K562 (cell line): Measurements from ENCODE around the gene ADAM23. TPM values are rescaled to one million over a fixed set of nuclear protein-coding genes. Genes with fewer than 3 reads are reported as not detected.

Source experiments
- ATAC-seq: fragments of 200-7000 bp; cut with Tn5 transposase; 3 replicates; pipeline ENCODE4 v1.9.1; 2020; ENCODE audit warnings: moderate library complexity
- BruUV-seq: library from RNA; stranded (reverse); fragments of 400-500 nt; replicated peaks from 2 replicates; lab custom pipeline; 2021; lab: Mats Ljungman, UMichigan
- CTCF ChIA-PET: fragments of 300-600 bp; formaldehyde crosslinking; extraction: SDS; loops from one replicate; lab custom pipeline; 2021; ENCODE audit warnings: low intra/inter-chr PET ratio; lab: Yijun Ruan, JAX
- POLR2A ChIA-PET: fragments of 300-600, 350-650 bp; sonication (Branson Sonifier 250); formaldehyde crosslinking; extraction: SDS; loops from one replicate; lab custom pipeline; 2021; ENCODE audit warnings: antibody characterized with exemption, inconsistent platforms; lab: Yijun Ruan, JAX
- DNase-seq, 4 experiments: peaks; one replicate each; pipeline versions ENCODE4 v3.0.0 to v3.0.0-alpha.2; 2011 to 2018; ENCODE audit warnings: low spot score in 3 of 4, mixed read lengths in 3 of 4; ENCODE audit errors: extremely low read depth in 1 of 4
- FAIRE-seq: peaks from 2 replicates; lab custom pipeline; 2011; peaks lifted over from hg19 to GRCh38; lab: Jason Lieb, UNC
- H2AFZ ChIP-seq: 2 replicates; pipeline ENCODE4 v1.6.0; 2011; ENCODE audit warnings: low read depth, low read length, control low read depth, inconsistent platforms
- H3K27ac ChIP-seq: fragments of 200-600 bp; 3 replicates; pipeline ENCODE4 v1.8.0; 2011; ENCODE audit warnings: low read depth, mild to moderate bottlenecking, control low read depth, inconsistent platforms, low read length, moderate library complexity, mixed read lengths; ENCODE audit errors: extremely low read depth
- H3K27me3 ChIP-seq, 2 experiments: fragments of 300-600 bp in 1 of 2; 2 replicates in 1 of 2; 3 replicates in 1 of 2; pipeline versions ENCODE4 v1.6.0 to v1.8.0; 2011; ENCODE audit warnings: inconsistent platforms in 2 of 2, low read length in 2 of 2, mild to moderate bottlenecking in 1 of 2, mixed read lengths in 1 of 2, moderate library complexity in 1 of 2; ENCODE audit not compliant: control insufficient read depth in 2 of 2, insufficient read depth in 2 of 2
- H3K36me3 ChIP-seq: fragments of 300-600 bp; 3 replicates; pipeline ENCODE4 v1.8.0; 2011; ENCODE audit warnings: mild to moderate bottlenecking, low read length, inconsistent platforms; ENCODE audit not compliant: control insufficient read depth, insufficient read depth
- H3K4me1 ChIP-seq, 2 experiments: fragments of 200-600 bp in 1 of 2; replicated peaks in 1 of 2; 2 replicates in 1 of 2; 3 replicates in 1 of 2; pipeline versions ENCODE4 v1.5.1 to v1.8.0; 2011; ENCODE audit warnings: inconsistent platforms in 2 of 2, low read length in 2 of 2, mild to moderate bottlenecking in 1 of 2, mixed read lengths in 1 of 2, moderate library complexity in 1 of 2; ENCODE audit not compliant: control insufficient read depth in 2 of 2, insufficient read depth in 2 of 2
- H3K4me2 ChIP-seq: 2 replicates; pipeline ENCODE4 v1.6.1; 2011; ENCODE audit warnings: low read length, control low read depth, inconsistent platforms, mixed read lengths; ENCODE audit not compliant: insufficient read depth
- H3K4me3 ChIP-seq: fragments of 200-600 bp; sonication (generic), shearing (Covaris generic); 2 replicates; pipeline ENCODE4 v1.5.1; 2016; ENCODE audit warnings: control low read depth, inconsistent platforms
- H3K79me2 ChIP-seq: fragments of 200-600 bp; 3 replicates; pipeline ENCODE4 v1.8.0; 2011; ENCODE audit warnings: low read length, inconsistent platforms; ENCODE audit not compliant: control insufficient read depth, insufficient read depth
- H3K9ac ChIP-seq, 2 experiments: 2 replicates each; pipeline versions ENCODE4 v1.6.0 to v1.6.1; 2011; ENCODE audit warnings: low read depth in 2 of 2, low read length in 2 of 2, control low read depth in 1 of 2, inconsistent platforms in 1 of 2, mild to moderate bottlenecking in 1 of 2, mixed read lengths in 1 of 2; ENCODE audit not compliant: insufficient read depth in 1 of 2
- H3K9me1 ChIP-seq: one replicate; pipeline ENCODE4 v1.6.0; 2011; ENCODE audit warnings: inconsistent platforms, mild to moderate bottlenecking, low read length, moderate library complexity; ENCODE audit not compliant: control insufficient read depth, insufficient read depth
- H3K9me3 ChIP-seq: replicated peaks from 2 replicates; pipeline ENCODE4 v1.5.1; 2011; ENCODE audit warnings: low read depth, low read length, inconsistent platforms; ENCODE audit not compliant: control insufficient read depth, insufficient read depth
- H4K20me1 ChIP-seq: replicated peaks from 2 replicates; pipeline ENCODE4 v1.6.1; 2011; ENCODE audit warnings: low read length, inconsistent platforms, mixed read lengths; ENCODE audit not compliant: control insufficient read depth, insufficient read depth
- CCNT2 ChIP-seq: IDR thresholded peaks from 2 replicates; pipeline ENCODE4 v1.6.1; 2011; ENCODE audit warnings: borderline replicate concordance, low read depth, mild to moderate bottlenecking, moderate library complexity, mixed read lengths, low read length; ENCODE audit not compliant: insufficient read length; ENCODE audit errors: extremely low read depth
- PCBP2 ChIP-seq: fragments of 200-400 bp; formaldehyde crosslinking; IDR thresholded peaks from 2 replicates; pipeline ENCODE4 v1.6.1; 2018; ENCODE audit warnings: low read length, low read depth, mild to moderate bottlenecking, moderate library complexity; ENCODE audit not compliant: poor library complexity, severe bottlenecking
- PHTF2 ChIP-seq: fragments of 250-450 bp; sonication (Bioruptor Pico); IDR thresholded peaks from 2 replicates; pipeline ENCODE4 v1.5.0; 2021; ENCODE audit warnings: mild to moderate bottlenecking
- PURB ChIP-seq: sonication (generic); formaldehyde crosslinking; IDR thresholded peaks from 2 replicates; pipeline ENCODE4 v1.9.0; 2021; ENCODE audit warnings: low read depth, mild to moderate bottlenecking, missing genetic modification reagents
- ZNF143 ChIP-seq: sonication (generic); formaldehyde crosslinking; IDR thresholded peaks from 2 replicates; pipeline ENCODE4 v1.9.0; 2022; ENCODE audit warnings: mild to moderate bottlenecking, missing genetic modification reagents
- WGBS: fragments of 100-300 bp; shearing (Covaris generic); methylation state at CpG from one replicate; pipeline ENCODE4 v1.1.6; 2016; ENCODE audit warnings: low coverage, mixed read lengths; ENCODE audit not compliant: insufficient coverage; ENCODE audit errors: missing lambda C conversion rate; 5-methylcytosine and 5-hydroxymethylcytosine counted together
- in situ Hi-C: fragments of 300-500 bp; cut with MboI; formaldehyde crosslinking; loops from 4 replicates; pipeline ENCODE4 v1.15.0; 2018; ENCODE audit warnings: inconsistent platforms, mixed read lengths
- intact Hi-C: fragments of 100-400 bp; cut with micrococcal nuclease; formaldehyde crosslinking; loops from 2 replicates; pipeline ENCODE4 v1.14.2; 2022
- polyA plus RNA-seq, 8 experiments: library from polyadenylated mRNA; depleted of rRNA in 4 of 8; stranded (reverse) in 5 of 8; unstranded in 3 of 8; fragments of >200 nt; fragmentation: Nextera tagmentation in 2 of 8; fragmentation: Illumina TruSeq in 1 of 8; extraction: Ambion mirVana in 2 of 8; extraction: Trizol in 1 of 8; gene quantifications; 2 replicates each; pipeline versions ENCODE4 v1.2.1 to v1.2.3, GENCODE V29; 2011 to 2014; ENCODE audit warnings: inconsistent platforms in 1 of 8, missing spikeins in 1 of 8
- total RNA-seq, 7 experiments: library from RNA; depleted of rRNA in 6 of 7; stranded (reverse); fragments of >200 nt in 6 of 7; fragmentation: Illumina TruSeq in 2 of 7; extraction: Trizol in 2 of 7; gene quantifications; 2 replicates each; pipeline versions ENCODE4 v1.2.1 to v1.2.3, GENCODE V29; 2011 to 2021; ENCODE audit warnings: low replicate concordance in 1 of 7
- TF ChIP-seq, protein P1 (sequence below): fragments of 450-650 bp; formaldehyde crosslinking; IDR thresholded peaks from 2 replicates; pipeline ENCODE4 v1.4.0; 2022; ENCODE audit warnings: mild to moderate bottlenecking, moderate library complexity

The ADAM23 gene
- total and polyA plus RNA-seq, 9 of the 15 experiments (the other 6 are each of a cell fraction or from before 2014, with no cell fraction given), result 0.02 TPM; not detected in 8

GRCh38 chr2:206396211-206396610 lies 47.1 kb upstream of the ADAM23 start:
- no peak for FAIRE-seq
- no peaks in the 10 kb centered on the region for H3K79me2 ChIP-seq
- TF ChIP-seq PHTF2 (CRISPR knock-in tag), result no peak
- TF ChIP-seq PURB (CRISPR knock-in tag), result no peak
- TF ChIP-seq ZNF143 (CRISPR knock-in tag), result no peak
- TF ChIP-seq, protein P1, sequence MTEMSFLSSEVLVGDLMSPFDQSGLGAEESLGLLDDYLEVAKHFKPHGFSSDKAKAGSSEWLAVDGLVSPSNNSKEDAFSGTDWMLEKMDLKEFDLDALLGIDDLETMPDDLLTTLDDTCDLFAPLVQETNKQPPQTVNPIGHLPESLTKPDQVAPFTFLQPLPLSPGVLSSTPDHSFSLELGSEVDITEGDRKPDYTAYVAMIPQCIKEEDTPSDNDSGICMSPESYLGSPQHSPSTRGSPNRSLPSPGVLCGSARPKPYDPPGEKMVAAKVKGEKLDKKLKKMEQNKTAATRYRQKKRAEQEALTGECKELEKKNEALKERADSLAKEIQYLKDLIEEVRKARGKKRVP (CRISPR knock-in tag), result no peak
- no peak for TF ChIP-seq CCNT2
- TF ChIP-seq PCBP2, result no peak
- TF ChIP-seq, all 486 proteins: peak for 0
- no peak overlapping the region for H3K4me2 ChIP-seq
- H3K4me1 ChIP-seq, result no peaks in the 10 kb centered on the region
- in situ Hi-C loops, result no loop called here
- no peaks in the 10 kb centered on the region for H3K9me3 ChIP-seq
- H2AFZ ChIP-seq, result no peak overlapping the region
- H3K36me3 ChIP-seq, result no peaks in the 10 kb centered on the region
- no peaks in the 10 kb centered on the region for H4K20me1 ChIP-seq
- no peak overlapping the region for H3K9ac ChIP-seq
- 1% methylated on average over 7 of the region's 7 CpGs for WGBS
- BruUV-seq, result no TSS peak
- POLR2A ChIA-PET, result no interaction called here
- no peak for DNase-seq
- no peaks in the 10 kb centered on the region for H3K9me1 ChIP-seq
- no peak for ATAC-seq
- no peaks in the 10 kb centered on the region for H3K27me3 ChIP-seq
- no peak overlapping the region for H3K4me3 ChIP-seq
- CTCF ChIA-PET, result no interaction called here
- intact Hi-C loops, result loop anchor here (10.0 kb wide), 1 partner anchor 299 kb away; no protein-coding TSS in a partner anchor
- H3K27ac ChIP-seq, result no peak overlapping the region
